B cell (primary cell): ENCODE measurements around the gene TBCD. TPM values are rescaled to one million over a fixed set of nuclear protein-coding genes. Genes with fewer than 3 reads are reported as not detected.

Source experiments
- ATAC-seq: fragments of 200-7000 bp; cut with Tn5 transposase; one replicate; pipeline ENCODE4 v1.10.0; 2021; ENCODE audit warnings: low read depth, mild to moderate bottlenecking, moderate number of reproducible peaks, moderate library complexity
- CTCF ChIA-PET: fragments of 350-600 bp; sonication (Branson Sonifier 250); formaldehyde crosslinking; loops from one replicate; lab custom pipeline; 2021; ENCODE audit warnings: antibody characterized with exemption, inconsistent platforms; lab: Charles Lee
- POLR2A ChIA-PET: fragments of 350-600 bp; sonication (Branson Sonifier 250); formaldehyde crosslinking; loops from one replicate; lab custom pipeline; 2021; ENCODE audit warnings: antibody characterized with exemption; lab: Charles Lee
- DNase-seq: peaks from one replicate; pipeline ENCODE4 v3.0.0; 2013
- H2AFZ ChIP-seq: 2 replicates; pipeline ENCODE4 v1.6.1; 2012; ENCODE audit warnings: mild to moderate bottlenecking, low read depth, low read length; ENCODE audit not compliant: insufficient read depth, poor library complexity, severe bottlenecking
- H3K27ac ChIP-seq, 2 donors: 1 replicate in 1 of 2; 2 replicates in 1 of 2; pipeline ENCODE4 v1.5.1; 2012 to 2013; ENCODE audit warnings: low read length in 2 of 2, mild to moderate bottlenecking in 2 of 2, moderate library complexity in 1 of 2
- H3K27me3 ChIP-seq, 4 experiments: fragments of 200-600 bp in 1 of 4; sonication (generic) in 1 of 4; replicated peaks in 1 of 4; 1 replicate in 2 of 4; 2 replicates in 2 of 4; pipeline versions ENCODE4 v1.6.1 to v1.7.0; 2013 to 2016; ENCODE audit warnings: low read length in 3 of 4, mild to moderate bottlenecking in 2 of 4, mixed read lengths in 1 of 4, moderate library complexity in 1 of 4; ENCODE audit not compliant: insufficient read depth in 4 of 4, control insufficient read depth in 3 of 4; ENCODE audit errors: control extremely low read depth in 1 of 4
- H3K36me3 ChIP-seq, 2 experiments: replicated peaks in 1 of 2; 1 replicate in 1 of 2; 2 replicates in 1 of 2; pipeline versions ENCODE4 v1.6.1 to v1.7.1; 2013; ENCODE audit warnings: low read length in 1 of 2; ENCODE audit not compliant: insufficient read depth in 2 of 2, control insufficient read depth in 1 of 2; ENCODE audit errors: control extremely low read depth in 1 of 2, extremely low read depth in 1 of 2
- H3K4me1 ChIP-seq, 2 donors: fragments of 200-600 bp in 1 of 2; sonication (generic) in 1 of 2; 1 replicate in 1 of 2; 2 replicates in 1 of 2; pipeline versions ENCODE4 v1.5.1 to v1.6.1; 2013 to 2017; ENCODE audit warnings: low read length in 2 of 2; ENCODE audit not compliant: control insufficient read depth in 2 of 2, insufficient read depth in 2 of 2
- H3K4me2 ChIP-seq: replicated peaks from 2 replicates; pipeline ENCODE3; 2012; ENCODE audit warnings: mild to moderate bottlenecking, low read depth, low read length; ENCODE audit not compliant: poor library complexity, severe bottlenecking
- H3K4me3 ChIP-seq, 5 experiments: fragments of 200-600 bp in 1 of 5; sonication (generic) in 1 of 5; 1 replicate in 3 of 5; 2 replicates in 2 of 5; pipeline versions ENCODE4 v1.5.1 to v1.7.0; 2011 to 2016; ENCODE audit warnings: low read length in 4 of 5, mild to moderate bottlenecking in 4 of 5, low read depth in 2 of 5, control low read depth in 1 of 5, moderate library complexity in 1 of 5; ENCODE audit not compliant: insufficient read depth in 1 of 5; ENCODE audit errors: control extremely low read depth in 1 of 5, extremely low read depth in 1 of 5
- H3K79me2 ChIP-seq: fragments of 200-600 bp; sonication (generic); one replicate; pipeline ENCODE4 v1.6.0; 2016; ENCODE audit warnings: low read length; ENCODE audit not compliant: control insufficient read depth, insufficient read depth
- H3K9ac ChIP-seq: fragments of 200-600 bp; sonication (generic); 2 replicates; pipeline ENCODE4 v1.6.1; 2017; ENCODE audit warnings: mild to moderate bottlenecking, low read length, moderate library complexity
- H3K9me3 ChIP-seq, 3 donors: one replicate each; pipeline versions ENCODE4 v1.6.1 to v1.7.1; 2013; ENCODE audit warnings: low read length in 2 of 3; ENCODE audit not compliant: control insufficient read depth in 2 of 3, insufficient read depth in 1 of 3; ENCODE audit errors: control extremely low read depth in 1 of 3
- H4K20me1 ChIP-seq: 2 replicates; pipeline ENCODE4 v1.6.0; 2012; ENCODE audit warnings: mild to moderate bottlenecking, low read length; ENCODE audit not compliant: insufficient read depth, control insufficient read depth, poor library complexity, severe bottlenecking
- H3K27ac Mint-ChIP-seq: one replicate; pipeline ENCODE4 v1.8.0; 2021; ENCODE audit warnings: mixed read lengths
- H3K27me3 Mint-ChIP-seq: one replicate; pipeline ENCODE4 v1.8.0; 2021; ENCODE audit warnings: mixed read lengths
- H3K4me1 Mint-ChIP-seq: one replicate; pipeline ENCODE4 v1.8.0; 2021; ENCODE audit warnings: mixed read lengths
- H3K4me3 Mint-ChIP-seq: one replicate; pipeline ENCODE4 v1.8.0; 2021; ENCODE audit warnings: mixed read lengths
- H3K9me3 Mint-ChIP-seq: one replicate; pipeline ENCODE4 v1.8.0; 2022; ENCODE audit warnings: mixed read lengths; ENCODE audit not compliant: insufficient read depth
- EZH2 ChIP-seq: IDR thresholded peaks from 2 replicates; pipeline ENCODE4 v1.6.1; 2012; ENCODE audit warnings: borderline replicate concordance, low read depth, mild to moderate bottlenecking, moderate library complexity, low read length; ENCODE audit not compliant: insufficient read depth, poor library complexity, severe bottlenecking
- WGBS: methylation state at CpG from one replicate; pipeline ENCODE4 v1.1.5; 2013; ENCODE audit warnings: missing lambda C conversion rate; ENCODE audit not compliant: insufficient coverage; 5-methylcytosine and 5-hydroxymethylcytosine counted together
- intact Hi-C: fragments of 100-400 bp; cut with micrococcal nuclease; formaldehyde crosslinking; loops from one replicate; pipeline ENCODE4 v1.10.0; 2022
- polyA plus RNA-seq: library from polyadenylated mRNA; depleted of rRNA; stranded (reverse); fragments of >200 nt; gene quantifications from 2 replicates; pipeline ENCODE4 v1.2.3, GENCODE V29; 2012
- total RNA-seq, 2 donors: library from RNA; stranded (reverse); fragments of 120-200 nt in 1 of 2; gene quantifications; 1 replicate in 1 of 2; 2 replicates in 1 of 2; pipeline versions ENCODE4 v1.2.3 to v1.2.4, GENCODE V29; 2013 to 2022
- TF ChIP-seq, protein P1 (sequence below): fragments of 200-600 bp; IDR thresholded peaks from one replicate; pipeline ENCODE4 v1.8.0; 2022; ENCODE audit warnings: antibody characterized with exemption, mild to moderate bottlenecking

Gene TBCD
- total and polyA plus RNA-seq, 2 donors (not counting 1 experiment from before 2014, with no cell fraction given), result 60.8 to 101 TPM

DNA sequence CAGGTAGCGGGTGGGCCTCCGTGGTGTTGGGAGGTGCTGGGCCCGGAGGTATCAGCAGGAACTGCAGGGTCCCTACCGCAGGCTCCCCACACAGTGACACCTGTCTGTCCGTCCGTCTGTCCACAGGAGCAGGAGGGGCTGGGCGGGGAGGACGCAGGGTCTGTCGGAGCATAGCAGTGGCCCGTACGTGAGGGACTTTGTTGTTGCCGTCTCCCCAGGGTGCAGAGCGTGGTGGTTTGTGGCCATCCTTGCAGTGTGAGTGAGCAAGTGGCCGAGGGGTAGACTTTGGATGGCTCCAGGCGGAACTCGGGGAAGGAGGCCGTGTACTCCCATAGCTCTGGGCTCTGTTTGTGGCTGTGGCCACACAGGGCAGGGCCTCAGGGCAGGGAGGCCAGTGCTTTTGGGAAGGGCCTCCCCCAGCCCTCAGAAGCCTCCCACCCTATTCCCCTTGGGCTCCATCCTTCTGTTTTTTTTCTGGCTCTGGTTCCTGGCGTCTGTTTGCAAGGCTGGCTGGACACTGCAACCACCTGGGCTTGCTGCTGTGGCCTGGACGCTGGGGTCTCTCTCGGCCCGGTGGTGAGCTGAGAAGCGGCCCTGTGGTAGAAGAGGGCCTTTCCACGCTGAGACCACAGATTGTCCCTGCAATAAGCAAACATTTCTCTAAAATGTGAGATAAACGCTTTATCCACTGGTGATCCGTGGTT is 128.9 kb downstream of the TBCD start:
- no peak overlapping the region for H3K4me3 ChIP-seq
- ChIA-PET POLR2A (no interaction called here), CTCF (interaction anchor here (1.2 kb wide), 1 partner anchor 9 kb away, joined by 6 read pairs; no protein-coding TSS in a partner anchor)
- no peaks in the 10 kb centered on the region for H3K36me3 ChIP-seq
- peaks cover 41% of the 10 kb centered on the region for H3K4me1 Mint-ChIP-seq
- intact Hi-C loops, result no loop called here
- DNase-seq, result no peak
- H3K4me1 ChIP-seq, result peaks cover 37 to 40% of the 10 kb centered on the region in 2 donors
- ATAC-seq, result no peak
- H3K27me3 Mint-ChIP-seq, result no peaks in the 10 kb centered on the region
- H2AFZ ChIP-seq, result no peak overlapping the region
- TF ChIP-seq, protein P1, sequence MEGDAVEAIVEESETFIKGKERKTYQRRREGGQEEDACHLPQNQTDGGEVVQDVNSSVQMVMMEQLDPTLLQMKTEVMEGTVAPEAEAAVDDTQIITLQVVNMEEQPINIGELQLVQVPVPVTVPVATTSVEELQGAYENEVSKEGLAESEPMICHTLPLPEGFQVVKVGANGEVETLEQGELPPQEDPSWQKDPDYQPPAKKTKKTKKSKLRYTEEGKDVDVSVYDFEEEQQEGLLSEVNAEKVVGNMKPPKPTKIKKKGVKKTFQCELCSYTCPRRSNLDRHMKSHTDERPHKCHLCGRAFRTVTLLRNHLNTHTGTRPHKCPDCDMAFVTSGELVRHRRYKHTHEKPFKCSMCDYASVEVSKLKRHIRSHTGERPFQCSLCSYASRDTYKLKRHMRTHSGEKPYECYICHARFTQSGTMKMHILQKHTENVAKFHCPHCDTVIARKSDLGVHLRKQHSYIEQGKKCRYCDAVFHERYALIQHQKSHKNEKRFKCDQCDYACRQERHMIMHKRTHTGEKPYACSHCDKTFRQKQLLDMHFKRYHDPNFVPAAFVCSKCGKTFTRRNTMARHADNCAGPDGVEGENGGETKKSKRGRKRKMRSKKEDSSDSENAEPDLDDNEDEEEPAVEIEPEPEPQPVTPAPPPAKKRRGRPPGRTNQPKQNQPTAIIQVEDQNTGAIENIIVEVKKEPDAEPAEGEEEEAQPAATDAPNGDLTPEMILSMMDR, result no peak
- no peak for TF ChIP-seq EZH2
- WGBS, result 97% methylated on average over 24 of the region's 25 CpGs
- peaks cover 0 to 5% (median 0%) of the 10 kb centered on the region in 3 donors for H3K9me3 ChIP-seq
- no peaks in the 10 kb centered on the region for H3K9me3 Mint-ChIP-seq
- H3K9ac ChIP-seq, result no peak overlapping the region
- H3K4me3 Mint-ChIP-seq, result no peak overlapping the region
- peaks cover 0 to 7% (median 0%) of the 10 kb centered on the region in 4 experiments for H3K27me3 ChIP-seq
- no peak overlapping the region for H3K27ac Mint-ChIP-seq
- no peak overlapping the region for H3K4me2 ChIP-seq
- H3K27ac ChIP-seq, result no peak overlapping the region
- H4K20me1 ChIP-seq, result peaks cover 8% of the 10 kb centered on the region
- H3K79me2 ChIP-seq, result peaks cover 29% of the 10 kb centered on the region

DNA sequence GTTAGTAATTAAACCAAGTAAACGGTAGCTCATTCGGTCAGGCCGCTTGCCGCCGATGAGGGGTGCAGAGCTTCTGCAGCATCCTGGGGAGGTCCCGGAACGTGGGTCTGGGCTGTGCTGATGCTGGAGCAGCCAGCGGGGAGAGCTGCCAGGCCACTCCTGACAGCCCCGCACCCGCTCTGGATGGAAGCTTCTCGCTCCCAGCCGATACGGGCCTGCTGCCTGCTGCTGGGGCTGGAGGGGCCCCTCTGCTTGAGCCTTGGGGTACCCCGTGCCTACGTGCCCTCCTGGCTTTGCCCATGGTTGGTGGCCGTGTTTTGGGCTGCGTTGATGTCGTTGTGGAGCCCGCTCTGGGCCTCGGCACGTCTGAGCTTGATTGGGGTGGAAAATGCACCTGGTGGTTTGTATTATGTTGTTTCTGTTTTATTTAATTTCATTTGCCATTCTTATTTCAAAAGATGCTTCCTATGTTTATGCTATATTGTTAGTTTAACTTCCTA is 129.5 kb downstream of the TBCD start:
- TF ChIP-seq, protein P1, result no peak
- TF ChIP-seq EZH2, result no peak
- Mint-ChIP-seq H3K4me1 (peaks cover 47% of the 10 kb centered on the region), H3K9me3 (no peaks in the 10 kb centered on the region), H3K27me3 (no peaks in the 10 kb centered on the region), H3K4me3 (no peak overlapping the region), H3K27ac (no peak overlapping the region)
- no peak overlapping the region for H2AFZ ChIP-seq
- H3K4me1 ChIP-seq, result peaks cover 43 to 46% of the 10 kb centered on the region in 2 donors
- ATAC-seq, result no peak
- peaks cover 0 to 4% (median 0%) of the 10 kb centered on the region in 4 experiments for H3K27me3 ChIP-seq
- H3K36me3 ChIP-seq, result no peaks in the 10 kb centered on the region
- intact Hi-C loops, result no loop called here
- H3K9ac ChIP-seq, result no peak overlapping the region
- no peak for DNase-seq
- no peak overlapping the region for H3K27ac ChIP-seq
- no peak overlapping the region for H3K4me2 ChIP-seq
- POLR2A ChIA-PET, result no interaction called here
- CTCF ChIA-PET, result interaction anchor here (0.8 to 1.2 kb wide), 2 partner anchors 10 to 99 kb away, joined by 4 to 6 read pairs; no protein-coding TSS in a partner anchor
- 97% methylated on average over 19 of the region's 21 CpGs for WGBS
- peaks cover 0 to 5% (median 0%) of the 10 kb centered on the region in 3 donors for H3K9me3 ChIP-seq
- H3K4me3 ChIP-seq, result no peak overlapping the region
- peaks cover 29% of the 10 kb centered on the region for H3K79me2 ChIP-seq
- peaks cover 8% of the 10 kb centered on the region for H4K20me1 ChIP-seq
